Panc1 (cell line): ENCODE data around the gene ARHGEF39. TPM values are rescaled to one million over a fixed set of nuclear protein-coding genes. Genes with fewer than 3 reads are reported as not detected.

ENCODE experiments used
- ATAC-seq: fragments of 200-7000 bp; cut with Tn5 transposase; 2 replicates; pipeline ENCODE4 v1.9.1; 2020; ENCODE audit warnings: mild to moderate bottlenecking, moderate library complexity
- BruUV-seq: library from RNA; stranded (reverse); fragments of 400-500 nt; replicated peaks from 2 replicates; lab custom pipeline; 2021; lab: Mats Ljungman, UMichigan
- CTCF ChIA-PET: fragments of 300-600 bp; sonication (Branson Sonifier 250); formaldehyde crosslinking; loops from one replicate; lab custom pipeline; 2022; ENCODE audit warnings: antibody characterized with exemption; lab: Charles Lee
- POLR2A ChIA-PET: fragments of 300-600 bp; sonication (Branson Sonifier 250); formaldehyde crosslinking; loops from one replicate; lab custom pipeline; 2022; ENCODE audit warnings: antibody characterized with exemption; lab: Charles Lee
- DNase-seq: peaks from one replicate; pipeline ENCODE4 v3.0.0-alpha.2; 2010; ENCODE audit warnings: low read depth, low spot score
- H3K27ac ChIP-seq: 2 replicates; pipeline ENCODE4 v1.5.1; 2011; ENCODE audit warnings: mild to moderate bottlenecking, low read length, inconsistent platforms
- H3K27me3 ChIP-seq: fragments of 200-500 bp; sonication (Bioruptor generic); 2 replicates; pipeline ENCODE4 v1.6.0; 2014; ENCODE audit warnings: low read length, inconsistent platforms; ENCODE audit not compliant: control insufficient read depth, insufficient read depth
- H3K36me3 ChIP-seq: fragments of 200-500 bp; sonication (Bioruptor generic); 2 replicates; pipeline ENCODE4 v1.5.1; 2014; ENCODE audit warnings: inconsistent platforms, mild to moderate bottlenecking, low read length, moderate library complexity; ENCODE audit not compliant: control insufficient read depth, insufficient read depth
- H3K4me1 ChIP-seq: 2 replicates; pipeline ENCODE4 v1.5.1; 2011; ENCODE audit warnings: inconsistent platforms, mild to moderate bottlenecking, low read length, moderate library complexity; ENCODE audit not compliant: control insufficient read depth, insufficient read depth
- H3K4me3 ChIP-seq, 2 experiments: 2 replicates each; pipeline ENCODE4 v1.5.1; 2011 to 2012; ENCODE audit warnings: low read depth in 2 of 2, low read length in 2 of 2, mild to moderate bottlenecking in 2 of 2, inconsistent platforms in 1 of 2, moderate library complexity in 1 of 2
- H3K9me3 ChIP-seq: fragments of 200-500 bp; sonication (Bioruptor generic); 2 replicates; pipeline ENCODE4 v1.5.1; 2014; ENCODE audit warnings: low read depth, mild to moderate bottlenecking, inconsistent platforms, low read length, moderate library complexity; ENCODE audit not compliant: control insufficient read depth, insufficient read depth
- CTCF ChIP-seq: fragments of 450-650 bp; IDR thresholded peaks from 2 replicates; pipeline ENCODE4 v1.5.1; 2017; ENCODE audit warnings: mild to moderate bottlenecking
- POLR2AphosphoS5 ChIP-seq: IDR thresholded peaks from 2 replicates; pipeline ENCODE4 v1.6.1; 2012; ENCODE audit warnings: mild to moderate bottlenecking, low read depth, low read length, moderate library complexity
- REST ChIP-seq, 2 experiments: IDR thresholded peaks; 2 replicates each; pipeline ENCODE4 v1.6.1; 2011 to 2012; ENCODE audit warnings: low read depth in 2 of 2, control low read depth in 1 of 2, low read length in 1 of 2, mild to moderate bottlenecking in 1 of 2, moderate library complexity in 1 of 2; ENCODE audit not compliant: insufficient read depth in 1 of 2
- SIN3A ChIP-seq: IDR thresholded peaks from 2 replicates; pipeline ENCODE4 v1.6.1; 2012; ENCODE audit warnings: low read depth, mild to moderate bottlenecking, low read length, moderate library complexity, borderline replicate concordance; ENCODE audit not compliant: insufficient read depth
- TCF7L2 ChIP-seq: IDR thresholded peaks from 2 replicates; pipeline ENCODE4 v1.6.1; 2011; ENCODE audit warnings: mild to moderate bottlenecking, low read depth, low read length, inconsistent platforms
- in situ Hi-C: cut with HindIII; loops from 2 replicates; pipeline ENCODE4 v1.10.0; 2016; ENCODE audit warnings: low sequenced_read_pairs, low pct_unique_long_range_greater_than_20kb
- intact Hi-C: fragments of 100-400 bp; cut with micrococcal nuclease; formaldehyde crosslinking; loops from one replicate; pipeline ENCODE4 v1.10.0; 2022; ENCODE audit not compliant: unreplicated experiment
- total RNA-seq: library from RNA; stranded (reverse); gene quantifications from one replicate; pipeline ENCODE4 v1.2.1, GENCODE V29; 2021; ENCODE audit not compliant: unreplicated experiment

ARHGEF39 gene
- total RNA-seq, 1 experiment from 2014 or later, result 34.0 TPM

- CTCF ChIA-PET, result no interaction called here
- TF ChIP-seq POLR2AphosphoS5, result no peak
- no peak for TF ChIP-seq REST (IDR thresholded peaks at IDR 0.05; ENCODE audit: insufficient read depth in 1 of 2, low read depth in 2 of 2, low read length in 1 of 2)
- no peak for TF ChIP-seq TCF7L2
- no peak for TF ChIP-seq SIN3A
- no peak for TF ChIP-seq CTCF
- ATAC-seq (no peak), DNase-seq (no peak)
- BruUV-seq, result no TSS peak
- intact Hi-C loops, result no loop called here
- Histone ChIP-seq H3K4me1 (peaks cover 8% of the 10 kb centered on the region), H3K27me3 (no peaks in the 10 kb centered on the region), H3K27ac (no peak overlapping the region), H3K9me3 (no peaks in the 10 kb centered on the region), H3K36me3 (no peaks in the 10 kb centered on the region), H3K4me3 (no peak overlapping the region)
- in situ Hi-C loops, result no loop called here
- POLR2A ChIA-PET, result interaction anchor here (1.1 kb wide), 1 partner anchor 9 kb away, joined by 3 read pairs; no protein-coding TSS in a partner anchor
These were observed 4.5 kb upstream of the ARHGEF39 start for GRCh38 chr9:35669331-35670145.

GRCh38 chr9:35667939-35668338 lies 2.9 kb upstream of the ARHGEF39 start:
- DNase-seq (no peak), ATAC-seq (no peak)
- no peaks in the 10 kb centered on the region for H3K36me3 ChIP-seq
- ChIA-PET POLR2A (no interaction called here), CTCF (interaction anchor here (0.9 kb wide), 1 partner anchor 9 kb away, joined by 4 read pairs; no protein-coding TSS in a partner anchor)
- TF ChIP-seq CTCF (no peak), POLR2AphosphoS5 (no peak)
- H3K9me3 ChIP-seq, result no peaks in the 10 kb centered on the region
- H3K4me1 ChIP-seq, result peaks cover 24% of the 10 kb centered on the region
- in situ Hi-C loops, result no loop called here
- intact Hi-C loops, result no loop called here
- H3K4me3 ChIP-seq, result no peak overlapping the region
- no peak overlapping the region for H3K27ac ChIP-seq
- BruUV-seq, result no TSS peak
- H3K27me3 ChIP-seq, result no peaks in the 10 kb centered on the region
